Measurements from ENCODE around the gene TFPI. TPM values are rescaled to one million over a fixed set of nuclear protein-coding genes. Genes with fewer than 3 reads are reported as not detected.
"Not testable (repeated sequence)": the region's sequence is repeated elsewhere in the genome, so short reads cannot be mapped to it uniquely, and the experiment has no call there.

The TFPI gene
- total and polyA plus RNA-seq, 2 donors (not counting 3 experiments of a cell fraction or from before 2014, with no cell fraction given): 177 to 286 TPM

DNA sequence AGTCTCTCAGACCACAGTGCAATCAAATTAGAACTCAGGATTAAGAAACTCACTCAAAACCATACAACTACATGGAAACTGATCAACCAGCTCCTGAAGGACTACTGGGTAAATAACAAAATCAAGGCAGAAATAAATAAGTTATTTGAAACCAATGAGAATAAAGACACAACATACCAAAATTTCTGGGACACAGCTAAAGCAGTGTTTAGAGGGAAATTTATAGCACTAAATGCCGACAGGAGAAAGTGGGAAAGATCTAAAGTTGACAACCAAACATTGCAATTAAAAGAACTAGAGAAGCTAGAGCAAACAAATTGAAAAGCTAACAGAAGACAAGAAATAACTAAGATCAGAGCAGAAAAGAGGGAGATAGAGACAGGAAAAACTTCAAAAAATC is 18.9 kb downstream of the TFPI start:
- H4K20me1 ChIP-seq (replicated peaks; ENCODE audit: control insufficient read depth, extremely low read depth, insufficient read depth, low read length); H3K4me3 ChIP-seq (replicated peaks in 1 of 3; ENCODE audit: insufficient read depth in 1 of 3, low read depth in 1 of 3, low read length in 3 of 3); H2AFZ ChIP-seq (ENCODE audit: low read depth, low read length); H3K27me3 ChIP-seq (ENCODE audit: control insufficient read depth in 2 of 2, insufficient read depth in 2 of 2, low read length in 2 of 2); FAIRE-seq; H3K9me3 ChIP-seq (replicated peaks; ENCODE audit: control insufficient read depth, insufficient read depth, low read length); H3K4me2 ChIP-seq (ENCODE audit: insufficient read depth, low read length); DNase-seq (ENCODE audit: low read depth, low spot score); dilution Hi-C loops (cut with MboI; ENCODE audit: extremely low pct_ligation_motif_present, low sequenced_read_pairs); intact Hi-C loops (cut with micrococcal nuclease); BruUV-seq (replicated peaks); H3K27ac ChIP-seq (ENCODE audit: insufficient read depth, low read depth, low read length); H3K9ac ChIP-seq (replicated peaks; ENCODE audit: extremely low read depth, insufficient read depth, low read length); H3K9me1 ChIP-seq (replicated peaks; ENCODE audit: control insufficient read depth, extremely low read depth, insufficient read depth, low read length): not testable (repeated sequence)
- Histone ChIP-seq H3K4me1 (ENCODE audit: control insufficient read depth, extremely low read depth, insufficient read depth, low read length) (peaks cover 17% of the 10 kb centered on the region), H3K79me2 (ENCODE audit: control insufficient read depth, insufficient read depth, low read length) (peaks cover 90% of the 10 kb centered on the region), H3K36me3 (ENCODE audit: control insufficient read depth in 2 of 2, extremely low read depth in 1 of 2, insufficient read depth in 2 of 2, low read length in 2 of 2) (peaks cover 0 to 15% of the 10 kb centered on the region in 2 experiments)
- CTCF ChIA-PET: interaction anchor here (1.0 to 2.0 kb wide), 3 partner anchors 12 to 46 kb away, joined by 3 to 4 read pairs (median 4); no protein-coding TSS in a partner anchor
- POLR2A ChIA-PET: interaction anchor here (1.1 kb wide), 1 partner anchor 10 kb away, joined by 3 read pairs; no protein-coding TSS in a partner anchor

DNA sequence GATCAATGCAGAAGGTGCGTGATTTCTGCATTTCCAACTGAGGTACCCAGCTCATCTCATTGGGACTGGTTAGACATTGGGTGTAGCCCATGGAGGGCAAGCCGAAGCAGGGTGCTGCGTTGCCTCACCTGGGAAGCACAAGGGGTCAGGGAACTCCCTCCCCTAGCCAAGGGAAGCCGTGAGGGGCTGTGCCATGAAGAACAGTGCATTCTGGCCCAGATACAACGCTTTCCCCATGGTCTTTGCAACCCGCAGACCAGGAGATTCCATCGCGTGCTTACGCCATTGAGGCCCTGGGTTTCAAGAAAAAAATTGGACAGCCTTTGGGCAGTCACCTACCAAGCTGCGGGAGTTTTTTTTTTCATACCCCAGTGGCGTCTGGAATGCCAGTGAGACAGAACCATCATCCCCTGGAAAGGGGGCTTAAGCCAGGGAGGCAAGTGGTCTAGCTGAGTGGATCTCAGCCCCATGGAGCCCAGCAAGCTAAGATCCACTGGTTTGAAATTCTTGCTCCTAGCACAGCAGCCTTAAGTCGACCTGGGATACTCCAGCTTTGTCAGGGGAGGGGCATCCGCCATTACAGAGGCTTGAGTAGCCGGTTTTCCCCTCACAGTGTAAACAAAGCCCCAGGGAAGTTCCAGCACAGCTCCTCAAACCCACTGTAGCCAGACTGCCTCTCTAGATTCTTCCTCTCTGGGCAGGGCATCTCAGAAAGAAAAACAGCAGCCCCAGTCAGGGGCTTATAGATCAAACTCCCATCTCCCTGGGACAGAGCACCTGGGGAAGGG is 21.7 kb downstream of the TFPI start:
- H3K36me3 ChIP-seq (ENCODE audit: control insufficient read depth in 2 of 2, extremely low read depth in 1 of 2, insufficient read depth in 2 of 2, low read length in 2 of 2): peaks cover 2 to 18% of the 10 kb centered on the region in 2 experiments
- dilution Hi-C loops (cut with MboI; ENCODE audit: extremely low pct_ligation_motif_present, low sequenced_read_pairs): no loop called here
- peaks cover 3% of the 10 kb centered on the region for H4K20me1 ChIP-seq (replicated peaks; ENCODE audit: control insufficient read depth, extremely low read depth, insufficient read depth, low read length)
- H3K4me1 ChIP-seq (ENCODE audit: control insufficient read depth, extremely low read depth, insufficient read depth, low read length): peaks cover 32% of the 10 kb centered on the region
- H3K9me3 ChIP-seq (replicated peaks; ENCODE audit: control insufficient read depth, insufficient read depth, low read length): no peaks in the 10 kb centered on the region
- no peak overlapping the region for H2AFZ ChIP-seq (ENCODE audit: low read depth, low read length)
- peaks cover 88% of the 10 kb centered on the region for H3K79me2 ChIP-seq (ENCODE audit: control insufficient read depth, insufficient read depth, low read length)
- H3K27me3 ChIP-seq (ENCODE audit: control insufficient read depth in 2 of 2, insufficient read depth in 2 of 2, low read length in 2 of 2): no peaks in the 10 kb centered on the region
- no peak overlapping the region for H3K4me2 ChIP-seq (ENCODE audit: insufficient read depth, low read length)
- intact Hi-C loops (cut with micrococcal nuclease): no loop called here
- H3K9ac ChIP-seq (replicated peaks; ENCODE audit: extremely low read depth, insufficient read depth, low read length): no peak overlapping the region
- no TSS peak for BruUV-seq (replicated peaks)
- FAIRE-seq: no peak
- no peak overlapping the region for H3K27ac ChIP-seq (ENCODE audit: insufficient read depth, low read depth, low read length)
- no peak overlapping the region for H3K4me3 ChIP-seq (replicated peaks in 1 of 3; ENCODE audit: insufficient read depth in 1 of 3, low read depth in 1 of 3, low read length in 3 of 3)
- no peaks in the 10 kb centered on the region for H3K9me1 ChIP-seq (replicated peaks; ENCODE audit: control insufficient read depth, extremely low read depth, insufficient read depth, low read length)
- ChIA-PET POLR2A (no interaction called here), CTCF (interaction anchor here (1.3 kb wide), 1 partner anchor 22 kb away, joined by 3 read pairs; the partner anchor contains the start of gene TFPI)
- TF ChIP-seq POLR2A (IDR thresholded peaks at IDR 0.05; ENCODE audit: low read depth, low read length) (no peak), CTCF (IDR thresholded peaks at IDR 0.05; ENCODE audit: extremely low read depth in 1 of 2, insufficient read depth in 1 of 2, low read depth in 1 of 2, low read length in 2 of 2) (no peak), GATA2 (IDR thresholded peaks at IDR 0.05; ENCODE audit: insufficient read depth, insufficient read length, low read depth, low read length) (no peak), FOS (IDR thresholded peaks at IDR 0.05; ENCODE audit: borderline replicate concordance, insufficient read depth, low read length) (no peak), JUN (IDR thresholded peaks at IDR 0.05; ENCODE audit: borderline replicate concordance, insufficient read depth, insufficient read length, low read depth) (no peak)
- DNase-seq (ENCODE audit: low read depth, low spot score): no peak
